Esophagus muscularis mucosa (tissue), 4 donors: ENCODE results near the gene NUDT9. TPM values are rescaled to one million over a fixed set of nuclear protein-coding genes. Genes with fewer than 3 reads are reported as not detected.

Experiments used
- DNase-seq: peaks from one replicate; pipeline ENCODE4 v3.0.0-alpha.2; 2017; ENCODE audit errors: extremely low spot score
- H3K27ac ChIP-seq, 4 donors: fragments of 200-600 bp; sonication (generic); replicated peaks in 1 of 4; 1 replicate in 3 of 4; 2 replicates in 1 of 4; pipeline ENCODE4 v1.5.1; 2016 to 2019; ENCODE audit warnings: mild to moderate bottlenecking in 1 of 4
- H3K27me3 ChIP-seq, 4 donors: fragments of 200-600 bp; sonication (generic); one replicate each; pipeline versions ENCODE4 v1.5.1 to v1.6.0; 2016 to 2019
- H3K36me3 ChIP-seq, 4 donors: fragments of 200-600 bp; sonication (generic); one replicate each; pipeline ENCODE4 v1.5.1; 2016 to 2019
- H3K4me1 ChIP-seq, 4 donors: fragments of 200-600 bp; sonication (generic); one replicate each; pipeline ENCODE4 v1.5.1; 2016 to 2019
- H3K4me3 ChIP-seq, 4 donors: fragments of 200-600 bp; sonication (generic); 1 replicate in 2 of 4; 2 replicates in 2 of 4; pipeline ENCODE4 v1.5.1; 2016 to 2019; ENCODE audit warnings: mild to moderate bottlenecking in 4 of 4, moderate library complexity in 1 of 4
- H3K9me3 ChIP-seq, 4 donors: fragments of 200-600 bp; sonication (generic); 1 replicate in 3 of 4; 2 replicates in 1 of 4; pipeline ENCODE4 v1.5.1; 2016 to 2019
- CTCF ChIP-seq, 3 experiments: fragments of 200-600 bp in 2 of 3; fragments of 450-650 bp in 1 of 3; sonication (generic) in 2 of 3; IDR thresholded peaks; one replicate each; pipeline ENCODE4 v1.5.1; 2017 to 2019; ENCODE audit warnings: antibody characterized with exemption in 3 of 3, mild to moderate bottlenecking in 2 of 3, moderate library complexity in 1 of 3
- EP300 ChIP-seq: sonication (generic); formaldehyde crosslinking; IDR thresholded peaks from one replicate; pipeline ENCODE4 v1.6.1; 2017; ENCODE audit warnings: antibody characterized with exemption
- POLR2A ChIP-seq: fragments of 450-650 bp; IDR thresholded peaks from one replicate; pipeline ENCODE4 v1.6.1; 2017; ENCODE audit warnings: antibody characterized with exemption, moderate library complexity, mild to moderate bottlenecking, low read depth
- POLR2AphosphoS5 ChIP-seq, 2 donors: sonication (generic); formaldehyde crosslinking; IDR thresholded peaks; one replicate each; pipeline ENCODE4 v1.6.1; 2017; ENCODE audit warnings: antibody characterized with exemption in 2 of 2
- WGBS: methylation state at CpG from one replicate; pipeline ENCODE4 v1.1.5; 2018; 5-methylcytosine and 5-hydroxymethylcytosine counted together
- intact Hi-C: fragments of 100-400 bp; cut with DNase I; formaldehyde crosslinking; loops from one replicate; pipeline ENCODE4 v1.15.1; 2023
- total RNA-seq, 4 donors: library from RNA; depleted of rRNA; stranded (reverse); fragments of >200 nt; gene quantifications; one replicate each; pipeline versions ENCODE4 v1.1.0 to v1.2.1, GENCODE V29; 2016

NUDT9 gene
- total RNA-seq, 4 donors from 2014 or later: 15.1 to 26.6 (median 21.3) TPM

GRCh38 chr4:87461281-87461700 is 38.9 kb downstream of the NUDT9 start:
- no peak for DNase-seq
- no peaks in the 10 kb centered on the region for H3K9me3 ChIP-seq
- H3K27me3 ChIP-seq: no peaks in the 10 kb centered on the region
- no peak overlapping the region for H3K27ac ChIP-seq
- TF ChIP-seq EP300: no peak
- no peak for TF ChIP-seq POLR2A
- TF ChIP-seq POLR2AphosphoS5 (IDR thresholded peaks at IDR 0.05): no peak
- no peak for TF ChIP-seq CTCF (IDR thresholded peaks at IDR 0.05)
- no peak overlapping the region for H3K4me3 ChIP-seq
- H3K36me3 ChIP-seq: peaks cover 0 to 28% (median 15%) of the 10 kb centered on the region in 4 donors
- peaks cover 0 to 9% (median 8%) of the 10 kb centered on the region in 4 donors for H3K4me1 ChIP-seq
- intact Hi-C loops: loop anchor here (10.0 kb wide), 1 partner anchor 384 kb away; no protein-coding TSS in a partner anchor

- no peaks in the 10 kb centered on the region for H3K27me3 ChIP-seq
- intact Hi-C loops: loop anchor here (10.0 kb wide), 1 partner anchor 383 kb away; no protein-coding TSS in a partner anchor
- no peak overlapping the region for H3K27ac ChIP-seq
- H3K4me1 ChIP-seq: peaks cover 0 to 12% (median 8%) of the 10 kb centered on the region in 4 donors
- DNase-seq: no peak
- no peaks in the 10 kb centered on the region for H3K9me3 ChIP-seq
- 88% methylated on average over 2 of the region's 2 CpGs for WGBS
- no peak for TF ChIP-seq POLR2AphosphoS5 (IDR thresholded peaks at IDR 0.05)
- TF ChIP-seq POLR2A: no peak
- TF ChIP-seq CTCF (IDR thresholded peaks at IDR 0.05): no peak
- no peak for TF ChIP-seq EP300
- H3K4me3 ChIP-seq: no peak overlapping the region
- H3K36me3 ChIP-seq: peaks cover 0 to 28% (median 13%) of the 10 kb centered on the region in 4 donors
Observed at GRCh38 chr4:87462102-87462501, 39.7 kb downstream of the NUDT9 start.

- 40% methylated on average over 7 of the region's 7 CpGs for WGBS
- Histone ChIP-seq H3K27me3 (no peaks in the 10 kb centered on the region), H3K27ac (peak overlapping the region in 2 of 4 donors; percentile 24 to 42), H3K9me3 (no peaks in the 10 kb centered on the region), H3K36me3 (peaks cover 0 to 3% (median 0%) of the 10 kb centered on the region in 4 donors), H3K4me1 (peaks cover 0 to 17% (median 9%) of the 10 kb centered on the region in 4 donors), H3K4me3 (no peak overlapping the region)
- no peak for TF ChIP-seq POLR2A
- peak; percentile 73 to 79 (median 75) for TF ChIP-seq CTCF (IDR thresholded peaks at IDR 0.05)
- no peak for DNase-seq
- intact Hi-C loops: loop anchor here (2.0 to 10.0 kb wide), 3 partner anchors 44 to 379 kb away; partner anchors contain the start of gene NUDT9
Observed at GRCh38 chr4:87465739-87466366, 43.5 kb downstream of the NUDT9 start.

- H3K27me3 ChIP-seq: no peaks in the 10 kb centered on the region
- peaks cover 14 to 25% (median 18%) of the 10 kb centered on the region in 4 donors for H3K36me3 ChIP-seq
- DNase-seq: no peak
- intact Hi-C loops: loop anchor here (5.0 to 10.0 kb wide), 2 partner anchors 47 to 375 kb away; partner anchors contain the start of gene NUDT9
- peaks cover 0 to 17% (median 9%) of the 10 kb centered on the region in 4 donors for H3K4me1 ChIP-seq
- 80% methylated on average over 6 of the region's 6 CpGs for WGBS
- no peak for TF ChIP-seq CTCF (IDR thresholded peaks at IDR 0.05)
- H3K4me3 ChIP-seq: no peak overlapping the region
- peak overlapping the region in 2 of 4 donors; percentile 39 to 53 for H3K27ac ChIP-seq
- H3K9me3 ChIP-seq: no peaks in the 10 kb centered on the region
Observed at GRCh38 chr4:87469390-87469789, 47.0 kb downstream of the NUDT9 start.

GRCh38 chr4:87476934-87477333 is 54.6 kb downstream of the NUDT9 start:
- no peak for TF ChIP-seq CTCF (IDR thresholded peaks at IDR 0.05)
- TF ChIP-seq POLR2AphosphoS5 (IDR thresholded peaks at IDR 0.05): no peak
- TF ChIP-seq EP300: no peak
- TF ChIP-seq POLR2A: no peak
- Histone ChIP-seq H3K4me1 (peaks cover 0 to 15% (median 6%) of the 10 kb centered on the region in 4 donors), H3K4me3 (no peak overlapping the region), H3K36me3 (peaks cover 55 to 98% (median 89%) of the 10 kb centered on the region in 4 donors), H3K27me3 (no peaks in the 10 kb centered on the region), H3K9me3 (no peaks in the 10 kb centered on the region), H3K27ac (peak overlapping the region in 3 of 4 donors; percentile 30 to 47 (median 40))
- WGBS: 70% methylated on average over 3 of the region's 3 CpGs
- DNase-seq: no peak
- intact Hi-C loops: no loop called here
